RWPE1 (cell line): Measurements from ENCODE around the gene FUS.
A peak's percentile ranks its signal among the peaks of the same experiment; 100 is the strongest.

Source experiments
- CTCF ChIA-PET: fragments of 350-600 bp; sonication (Branson Sonifier 250); formaldehyde crosslinking; extraction: SDS; loops from one replicate; lab custom pipeline; 2021; lab: Yijun Ruan, JAX
- POLR2A ChIA-PET: fragments of 400-600 bp; formaldehyde crosslinking; extraction: SDS; loops from one replicate; lab custom pipeline; 2020; ENCODE audit warnings: antibody characterized with exemption; ENCODE audit not compliant: low non-redundant PET; lab: Yijun Ruan, JAX
- DNase-seq: peaks from one replicate; pipeline ENCODE4 v3.0.0; 2012; ENCODE audit warnings: low spot score
- H3K27ac ChIP-seq: fragments of 450-650 bp; 2 replicates; pipeline ENCODE4 v1.5.1; 2017
- TF ChIP-seq, protein P1 (sequence below): fragments of 450-650 bp; conservative IDR thresholded peaks from 2 replicates; pipeline ENCODE4 v1.5.1; 2017; ENCODE audit warnings: low read depth, mild to moderate bottlenecking

The FUS gene

DNA sequence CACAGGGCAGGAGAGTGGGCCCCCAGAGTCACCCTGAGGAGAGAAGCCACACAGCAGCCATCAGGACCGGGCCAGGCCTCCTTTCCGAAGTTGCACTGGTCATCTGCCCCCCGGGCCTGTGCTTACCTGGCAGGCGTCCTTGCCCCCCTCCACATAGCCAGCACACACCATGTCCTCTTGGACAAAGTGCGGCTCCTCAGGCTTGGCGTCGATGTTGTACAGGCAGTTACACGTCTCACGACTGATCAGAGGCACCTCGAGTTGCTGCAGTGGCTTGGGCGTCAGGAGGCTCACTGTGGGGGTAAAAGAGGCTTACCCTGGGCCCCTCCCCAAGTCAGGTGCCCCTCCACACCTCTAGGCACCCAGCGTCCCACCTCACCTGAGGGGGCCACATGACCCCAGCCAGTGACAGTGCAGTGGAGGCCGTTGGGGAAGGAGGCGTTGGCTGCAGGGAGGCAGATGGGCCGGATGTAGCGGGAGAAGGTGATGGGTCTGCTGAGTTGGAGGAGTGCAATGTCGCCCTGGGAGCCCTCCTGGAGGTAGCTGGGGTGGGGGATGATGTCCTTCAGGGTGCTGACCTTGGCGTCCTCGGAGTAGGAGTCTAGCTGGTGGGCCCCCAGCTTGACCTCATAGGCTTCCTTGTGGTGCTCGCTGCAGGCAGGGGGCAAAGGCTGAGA, 47.5 kb upstream of the FUS start:
- no peak for DNase-seq
- H3K27ac ChIP-seq = peak overlapping the region; percentile 98
- POLR2A ChIA-PET = interaction anchor here (1.4 kb wide), 1 partner anchor 15 kb away, joined by 3 read pairs; the partner anchor contains the start of gene KAT8
- CTCF ChIA-PET = interaction anchor here (0.6 to 2.2 kb wide), 3 partner anchors 10 to 38 kb away, joined by 4 to 11 read pairs (median 4); no protein-coding TSS in a partner anchor
- TF ChIP-seq, protein P1, sequence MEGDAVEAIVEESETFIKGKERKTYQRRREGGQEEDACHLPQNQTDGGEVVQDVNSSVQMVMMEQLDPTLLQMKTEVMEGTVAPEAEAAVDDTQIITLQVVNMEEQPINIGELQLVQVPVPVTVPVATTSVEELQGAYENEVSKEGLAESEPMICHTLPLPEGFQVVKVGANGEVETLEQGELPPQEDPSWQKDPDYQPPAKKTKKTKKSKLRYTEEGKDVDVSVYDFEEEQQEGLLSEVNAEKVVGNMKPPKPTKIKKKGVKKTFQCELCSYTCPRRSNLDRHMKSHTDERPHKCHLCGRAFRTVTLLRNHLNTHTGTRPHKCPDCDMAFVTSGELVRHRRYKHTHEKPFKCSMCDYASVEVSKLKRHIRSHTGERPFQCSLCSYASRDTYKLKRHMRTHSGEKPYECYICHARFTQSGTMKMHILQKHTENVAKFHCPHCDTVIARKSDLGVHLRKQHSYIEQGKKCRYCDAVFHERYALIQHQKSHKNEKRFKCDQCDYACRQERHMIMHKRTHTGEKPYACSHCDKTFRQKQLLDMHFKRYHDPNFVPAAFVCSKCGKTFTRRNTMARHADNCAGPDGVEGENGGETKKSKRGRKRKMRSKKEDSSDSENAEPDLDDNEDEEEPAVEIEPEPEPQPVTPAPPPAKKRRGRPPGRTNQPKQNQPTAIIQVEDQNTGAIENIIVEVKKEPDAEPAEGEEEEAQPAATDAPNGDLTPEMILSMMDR = no peak

- peak overlapping the region; percentile 98 for H3K27ac ChIP-seq
- TF ChIP-seq, protein P1 = no peak
- no peak for DNase-seq
- ChIA-PET CTCF (interaction anchor here (0.6 to 2.2 kb wide), 2 partner anchors 9 to 39 kb away, joined by 4 to 11 read pairs; no protein-coding TSS in a partner anchor), POLR2A (interaction anchor here (0.6 to 1.4 kb wide), 2 partner anchors 15 to 282 kb away, joined by 3 read pairs; partner anchors contain the start of gene KAT8)
Observed at GRCh38 chr16:31133046-31133501, 46.9 kb upstream of the FUS start.

GRCh38 chr16:31134091-31134571, 45.8 kb upstream of the FUS start:
- H3K27ac ChIP-seq = peak overlapping the region; percentile 98
- POLR2A ChIA-PET = no interaction called here
- CTCF ChIA-PET = interaction anchor here (1.1 to 2.2 kb wide), 2 partner anchors 8 to 13 kb away, joined by 4 to 11 read pairs; no protein-coding TSS in a partner anchor

DNA sequence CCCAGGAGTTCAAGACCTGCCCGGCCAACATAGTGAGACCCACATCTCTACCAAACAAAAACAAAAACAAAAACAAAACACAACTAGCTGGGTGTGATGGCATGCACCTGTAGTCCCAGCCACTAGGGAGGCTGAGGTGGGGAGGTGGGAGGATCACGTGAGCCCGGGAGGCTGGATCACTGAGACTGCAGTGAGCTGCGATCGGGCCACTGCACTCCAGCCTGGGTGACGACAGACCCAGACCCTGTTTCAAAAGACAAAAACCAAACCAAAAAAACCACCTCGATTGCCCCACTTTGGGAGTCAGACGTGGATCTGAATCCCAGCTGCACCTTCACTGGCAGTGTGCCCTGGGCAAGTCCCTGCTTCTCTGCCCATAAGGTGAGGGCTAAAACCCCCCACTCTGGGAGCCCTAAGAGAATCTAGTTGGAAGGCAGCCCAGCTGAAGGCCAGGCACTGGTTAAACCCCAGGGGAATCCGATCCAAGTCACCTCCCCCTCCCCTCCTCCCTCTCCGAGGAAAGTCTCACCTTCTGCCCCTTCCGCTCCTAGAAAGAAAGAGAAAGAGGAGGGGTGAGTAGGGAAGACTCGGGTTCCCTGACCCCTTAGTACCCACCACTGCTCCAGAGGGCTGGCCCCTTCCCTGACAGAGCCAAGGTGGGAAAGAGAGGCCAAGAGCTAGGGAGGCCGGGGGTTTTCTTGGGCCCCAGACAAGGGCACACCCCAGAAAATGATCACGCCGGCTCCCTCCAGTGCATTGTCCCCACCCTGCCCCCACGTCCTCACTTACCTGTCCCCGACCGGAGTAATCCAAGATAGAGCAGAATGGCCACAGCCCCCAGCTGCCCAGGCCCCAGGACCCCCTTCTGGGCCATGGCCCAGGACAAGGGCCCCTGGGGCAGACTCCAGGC, 45.1 kb upstream of the FUS start:
- peak; percentile 50 for DNase-seq
- TF ChIP-seq, protein P1 = no peak
- ChIA-PET POLR2A (interaction anchor here (0.9 to 1.1 kb wide), 3 partner anchors 17 to 45 kb away, joined by 3 to 4 read pairs (median 4); partner anchors contain the start of genes FUS and KAT8), CTCF (interaction anchor here (0.6 to 2.2 kb wide), 6 partner anchors 7 to 308 kb away, joined by 3 to 11 read pairs (median 4); partner anchors contain the start of genes HSD3B7 and ZNF843)
- peak overlapping the region; percentile 98 for H3K27ac ChIP-seq

More at GRCh38 chr16:31134091-31134571, 45.8 kb upstream of the FUS start:
- TF ChIP-seq, protein P1 = no peak
- DNase-seq = peak; percentile 52

DNA sequence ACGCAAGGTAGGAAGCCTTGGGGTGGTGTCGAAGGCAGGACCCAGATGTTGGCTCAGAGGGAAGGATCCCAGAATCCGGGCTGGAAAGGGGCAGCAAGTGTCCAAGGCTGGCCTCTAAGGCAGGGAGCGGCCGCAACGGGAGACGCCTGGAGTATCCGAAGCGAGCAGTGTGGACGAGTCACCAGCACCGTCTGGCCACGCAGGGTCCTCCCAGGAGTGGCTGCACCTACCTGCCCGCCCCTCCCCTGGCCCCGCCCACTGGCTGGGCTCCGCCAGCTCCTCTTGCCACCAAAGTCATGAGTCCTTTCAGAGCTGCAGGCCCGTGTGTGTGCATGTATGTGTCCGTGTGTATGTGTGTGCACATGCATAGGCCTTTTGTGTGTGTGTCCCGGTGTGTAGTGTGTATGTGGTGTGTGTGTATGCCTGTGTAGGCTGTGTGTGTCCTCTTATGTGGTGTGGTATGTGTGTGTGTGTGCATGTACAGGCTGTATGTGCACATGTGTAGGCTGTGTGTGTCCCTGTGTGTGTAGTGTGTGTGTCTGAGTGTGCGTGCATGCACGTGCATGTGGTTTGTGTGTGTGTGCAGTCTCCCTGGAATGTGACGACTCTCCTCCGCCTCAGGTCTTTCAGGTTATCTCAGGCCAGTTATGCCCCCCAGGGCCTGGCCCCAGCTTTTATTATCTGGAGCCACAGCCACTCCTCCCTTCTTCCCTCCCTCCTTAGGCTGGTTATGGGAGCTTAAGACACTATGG, 44.2 kb upstream of the FUS start, which contains the start of gene PRSS8:
PRSS8 (minus strand) TSS at position 193 of the 752 bp plus-strand sequence. CDS start 229 bp downstream, outside the sequence.
- H3K27ac ChIP-seq = peak within 1 kb of the TSS; percentile 98
- DNase-seq = peak; percentile 59
- POLR2A ChIA-PET = interaction anchor here (0.6 to 1.1 kb wide), 4 partner anchors 18 to 44 kb away, joined by 3 to 4 read pairs (median 4); partner anchors contain the start of genes FUS and KAT8
- TF ChIP-seq, protein P1 = no peak
- CTCF ChIA-PET = interaction anchor here (1.1 to 1.3 kb wide), 3 partner anchors 15 to 151 kb away, joined by 3 to 6 read pairs (median 4); partner anchors contain the start of gene HSD3B7
